ENCODE data around the gene SERINC3. TPM values are rescaled to one million over a fixed set of nuclear protein-coding genes. Genes with fewer than 3 reads are reported as not detected.

The SERINC3 gene
- total and polyA plus RNA-seq, 2 experiments from 2014 or later: 18.1 to 33.0 TPM

DNA sequence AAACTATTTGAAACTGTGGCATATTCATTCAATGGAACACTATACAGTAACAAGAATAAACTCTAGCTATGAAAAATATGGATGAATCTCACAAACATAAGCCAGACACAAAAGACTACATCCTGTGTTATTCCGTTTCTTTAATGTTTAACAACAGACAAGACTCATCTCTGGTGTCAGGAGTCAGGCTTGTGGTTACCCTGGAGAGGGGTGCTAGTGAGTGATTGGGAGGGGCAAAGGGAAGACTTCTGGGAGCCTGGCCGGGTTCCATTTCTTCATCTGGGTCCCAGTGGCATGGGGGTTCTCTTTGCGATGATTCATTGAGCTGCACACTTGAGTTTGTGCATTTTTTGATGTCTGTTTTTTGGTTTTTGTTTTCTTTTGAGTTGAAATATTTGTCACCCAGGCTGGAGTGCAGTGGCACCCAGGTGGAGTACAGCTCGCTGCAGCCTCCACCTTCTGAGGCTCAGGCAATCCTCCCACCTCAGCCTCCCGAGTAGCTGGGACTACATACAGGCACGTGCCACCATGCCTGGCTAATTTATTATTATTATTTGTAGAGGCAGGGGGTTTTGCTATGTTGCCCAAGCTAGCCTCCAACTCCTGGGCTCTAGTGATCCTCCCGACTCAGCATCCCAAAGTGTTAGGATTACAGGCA, 67.4 kb downstream of the SERINC3 start:
- TF ChIP-seq CREB1 (CRISPR knock-in tag; IDR thresholded peaks at IDR 0.05; ENCODE audit: low read depth) (no peak), EZH2phosphoT487 (IDR thresholded peaks at IDR 0.05; ENCODE audit: unreplicated experiment) (no peak), EZH2 (IDR thresholded peaks at IDR 0.05; ENCODE audit: low read depth, unreplicated experiment) (no peak), ZNF114 (CRISPR knock-in tag; IDR thresholded peaks at IDR 0.05) (no peak), NANOG (IDR thresholded peaks at IDR 0.05; ENCODE audit: borderline replicate concordance) (no peak), JUNB (IDR thresholded peaks at IDR 0.05; ENCODE audit: unreplicated experiment) (no peak), ZNF331 (CRISPR knock-in tag; IDR thresholded peaks at IDR 0.05; ENCODE audit: low read depth) (no peak), POLR2AphosphoS5 (IDR thresholded peaks at IDR 0.05; ENCODE audit: low read depth) (no peak)
- TF ChIP-seq, protein P1, sequence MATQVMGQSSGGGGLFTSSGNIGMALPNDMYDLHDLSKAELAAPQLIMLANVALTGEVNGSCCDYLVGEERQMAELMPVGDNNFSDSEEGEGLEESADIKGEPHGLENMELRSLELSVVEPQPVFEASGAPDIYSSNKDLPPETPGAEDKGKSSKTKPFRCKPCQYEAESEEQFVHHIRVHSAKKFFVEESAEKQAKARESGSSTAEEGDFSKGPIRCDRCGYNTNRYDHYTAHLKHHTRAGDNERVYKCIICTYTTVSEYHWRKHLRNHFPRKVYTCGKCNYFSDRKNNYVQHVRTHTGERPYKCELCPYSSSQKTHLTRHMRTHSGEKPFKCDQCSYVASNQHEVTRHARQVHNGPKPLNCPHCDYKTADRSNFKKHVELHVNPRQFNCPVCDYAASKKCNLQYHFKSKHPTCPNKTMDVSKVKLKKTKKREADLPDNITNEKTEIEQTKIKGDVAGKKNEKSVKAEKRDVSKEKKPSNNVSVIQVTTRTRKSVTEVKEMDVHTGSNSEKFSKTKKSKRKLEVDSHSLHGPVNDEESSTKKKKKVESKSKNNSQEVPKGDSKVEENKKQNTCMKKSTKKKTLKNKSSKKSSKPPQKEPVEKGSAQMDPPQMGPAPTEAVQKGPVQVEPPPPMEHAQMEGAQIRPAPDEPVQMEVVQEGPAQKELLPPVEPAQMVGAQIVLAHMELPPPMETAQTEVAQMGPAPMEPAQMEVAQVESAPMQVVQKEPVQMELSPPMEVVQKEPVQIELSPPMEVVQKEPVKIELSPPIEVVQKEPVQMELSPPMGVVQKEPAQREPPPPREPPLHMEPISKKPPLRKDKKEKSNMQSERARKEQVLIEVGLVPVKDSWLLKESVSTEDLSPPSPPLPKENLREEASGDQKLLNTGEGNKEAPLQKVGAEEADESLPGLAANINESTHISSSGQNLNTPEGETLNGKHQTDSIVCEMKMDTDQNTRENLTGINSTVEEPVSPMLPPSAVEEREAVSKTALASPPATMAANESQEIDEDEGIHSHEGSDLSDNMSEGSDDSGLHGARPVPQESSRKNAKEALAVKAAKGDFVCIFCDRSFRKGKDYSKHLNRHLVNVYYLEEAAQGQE (IDR thresholded peaks at IDR 0.05; ENCODE audit: unreplicated experiment): no peak
- TF ChIP-seq, protein P2, sequence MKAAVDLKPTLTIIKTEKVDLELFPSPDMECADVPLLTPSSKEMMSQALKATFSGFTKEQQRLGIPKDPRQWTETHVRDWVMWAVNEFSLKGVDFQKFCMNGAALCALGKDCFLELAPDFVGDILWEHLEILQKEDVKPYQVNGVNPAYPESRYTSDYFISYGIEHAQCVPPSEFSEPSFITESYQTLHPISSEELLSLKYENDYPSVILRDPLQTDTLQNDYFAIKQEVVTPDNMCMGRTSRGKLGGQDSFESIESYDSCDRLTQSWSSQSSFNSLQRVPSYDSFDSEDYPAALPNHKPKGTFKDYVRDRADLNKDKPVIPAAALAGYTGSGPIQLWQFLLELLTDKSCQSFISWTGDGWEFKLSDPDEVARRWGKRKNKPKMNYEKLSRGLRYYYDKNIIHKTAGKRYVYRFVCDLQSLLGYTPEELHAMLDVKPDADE (IDR thresholded peaks at IDR 0.05): no peak
- TF ChIP-seq, protein P3, sequence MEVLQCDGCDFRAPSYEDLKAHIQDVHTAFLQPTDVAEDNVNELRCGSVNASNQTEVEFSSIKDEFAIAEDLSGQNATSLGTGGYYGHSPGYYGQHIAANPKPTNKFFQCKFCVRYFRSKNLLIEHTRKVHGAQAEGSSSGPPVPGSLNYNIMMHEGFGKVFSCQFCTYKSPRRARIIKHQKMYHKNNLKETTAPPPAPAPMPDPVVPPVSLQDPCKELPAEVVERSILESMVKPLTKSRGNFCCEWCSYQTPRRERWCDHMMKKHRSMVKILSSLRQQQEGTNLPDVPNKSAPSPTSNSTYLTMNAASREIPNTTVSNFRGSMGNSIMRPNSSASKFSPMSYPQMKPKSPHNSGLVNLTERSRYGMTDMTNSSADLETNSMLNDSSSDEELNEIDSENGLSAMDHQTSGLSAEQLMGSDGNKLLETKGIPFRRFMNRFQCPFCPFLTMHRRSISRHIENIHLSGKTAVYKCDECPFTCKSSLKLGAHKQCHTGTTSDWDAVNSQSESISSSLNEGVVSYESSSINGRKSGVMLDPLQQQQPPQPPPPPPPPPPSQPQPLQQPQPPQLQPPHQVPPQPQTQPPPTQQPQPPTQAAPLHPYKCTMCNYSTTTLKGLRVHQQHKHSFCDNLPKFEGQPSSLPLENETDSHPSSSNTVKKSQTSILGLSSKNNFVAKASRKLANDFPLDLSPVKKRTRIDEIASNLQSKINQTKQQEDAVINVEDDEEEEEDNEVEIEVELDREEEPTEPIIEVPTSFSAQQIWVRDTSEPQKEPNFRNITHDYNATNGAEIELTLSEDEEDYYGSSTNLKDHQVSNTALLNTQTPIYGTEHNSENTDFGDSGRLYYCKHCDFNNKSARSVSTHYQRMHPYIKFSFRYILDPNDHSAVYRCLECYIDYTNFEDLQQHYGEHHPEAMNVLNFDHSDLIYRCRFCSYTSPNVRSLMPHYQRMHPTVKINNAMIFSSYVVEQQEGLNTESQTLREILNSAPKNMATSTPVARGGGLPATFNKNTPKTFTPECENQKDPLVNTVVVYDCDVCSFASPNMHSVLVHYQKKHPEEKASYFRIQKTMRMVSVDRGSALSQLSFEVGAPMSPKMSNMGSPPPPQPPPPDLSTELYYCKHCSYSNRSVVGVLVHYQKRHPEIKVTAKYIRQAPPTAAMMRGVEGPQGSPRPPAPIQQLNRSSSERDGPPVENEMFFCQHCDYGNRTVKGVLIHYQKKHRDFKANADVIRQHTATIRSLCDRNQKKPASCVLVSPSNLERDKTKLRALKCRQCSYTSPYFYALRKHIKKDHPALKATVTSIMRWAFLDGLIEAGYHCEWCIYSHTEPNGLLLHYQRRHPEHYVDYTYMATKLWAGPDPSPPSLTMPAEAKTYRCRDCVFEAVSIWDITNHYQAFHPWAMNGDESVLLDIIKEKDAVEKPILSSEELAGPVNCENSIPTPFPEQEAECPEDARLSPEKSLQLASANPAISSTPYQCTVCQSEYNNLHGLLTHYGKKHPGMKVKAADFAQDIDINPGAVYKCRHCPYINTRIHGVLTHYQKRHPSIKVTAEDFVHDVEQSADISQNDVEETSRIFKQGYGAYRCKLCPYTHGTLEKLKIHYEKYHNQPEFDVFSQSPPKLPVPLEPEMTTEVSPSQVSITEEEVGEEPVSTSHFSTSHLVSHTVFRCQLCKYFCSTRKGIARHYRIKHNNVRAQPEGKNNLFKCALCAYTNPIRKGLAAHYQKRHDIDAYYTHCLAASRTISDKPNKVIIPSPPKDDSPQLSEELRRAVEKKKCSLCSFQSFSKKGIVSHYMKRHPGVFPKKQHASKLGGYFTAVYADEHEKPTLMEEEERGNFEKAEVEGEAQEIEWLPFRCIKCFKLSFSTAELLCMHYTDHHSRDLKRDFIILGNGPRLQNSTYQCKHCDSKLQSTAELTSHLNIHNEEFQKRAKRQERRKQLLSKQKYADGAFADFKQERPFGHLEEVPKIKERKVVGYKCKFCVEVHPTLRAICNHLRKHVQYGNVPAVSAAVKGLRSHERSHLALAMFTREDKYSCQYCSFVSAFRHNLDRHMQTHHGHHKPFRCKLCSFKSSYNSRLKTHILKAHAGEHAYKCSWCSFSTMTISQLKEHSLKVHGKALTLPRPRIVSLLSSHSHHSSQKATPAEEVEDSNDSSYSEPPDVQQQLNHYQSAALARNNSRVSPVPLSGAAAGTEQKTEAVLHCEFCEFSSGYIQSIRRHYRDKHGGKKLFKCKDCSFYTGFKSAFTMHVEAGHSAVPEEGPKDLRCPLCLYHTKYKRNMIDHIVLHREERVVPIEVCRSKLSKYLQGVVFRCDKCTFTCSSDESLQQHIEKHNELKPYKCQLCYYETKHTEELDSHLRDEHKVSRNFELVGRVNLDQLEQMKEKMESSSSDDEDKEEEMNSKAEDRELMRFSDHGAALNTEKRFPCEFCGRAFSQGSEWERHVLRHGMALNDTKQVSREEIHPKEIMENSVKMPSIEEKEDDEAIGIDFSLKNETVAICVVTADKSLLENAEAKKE (CRISPR knock-in tag; IDR thresholded peaks at IDR 0.05): no peak
- Histone ChIP-seq H3F3A (replicated peaks; ENCODE audit: low read depth) (no peaks in the 10 kb centered on the region), H3K36me3 (ENCODE audit: insufficient read depth) (no peaks in the 10 kb centered on the region), H3K79me2 (replicated peaks; ENCODE audit: insufficient read depth) (no peaks in the 10 kb centered on the region), H2AFZ (no peak overlapping the region), H3K9me2 (ENCODE audit: insufficient read depth) (no peaks in the 10 kb centered on the region), H3K27ac (ENCODE audit: low read depth) (no peak overlapping the region), H3K4me1 (ENCODE audit: insufficient read depth) (no peaks in the 10 kb centered on the region), H4K20me1 (replicated peaks; ENCODE audit: insufficient read depth) (no peaks in the 10 kb centered on the region), H3K27me3 (ENCODE audit: insufficient read depth) (no peaks in the 10 kb centered on the region), H3K4me3 (no peak overlapping the region), H3K4me2 (no peak overlapping the region)
- Mint-ChIP-seq H3K27ac (no peak overlapping the region), H3K9me3 (no peaks in the 10 kb centered on the region; the same call in 2 of the 3 replicates), H3K4me3 (no peak overlapping the region), H3K36me3 (ENCODE audit: low read depth) (no peaks in the 10 kb centered on the region), H3K27me3 (ENCODE audit: insufficient read depth, low read depth, poor library complexity) (peaks cover 7% of the 10 kb centered on the region), H3K4me1 (no peaks in the 10 kb centered on the region)
- no peak for ATAC-seq
- no peak for DNase-seq (ENCODE audit: low spot score)

Measured in GM23338 (cell line).